SJCRH30 (cell line): ENCODE results near the gene KRT86. TPM values are rescaled to one million over a fixed set of nuclear protein-coding genes. Genes with fewer than 3 reads are reported as not detected.
"Not testable (repeated sequence)": the region's sequence is repeated elsewhere in the genome, so short reads cannot be mapped to it uniquely, and the experiment has no call there.

Source experiments
- DNase-seq, 2 experiments: peaks; one replicate each; pipeline ENCODE4 v3.0.0-alpha.2; 2015 to 2020
- H3K27ac ChIP-seq: fragments of 250-450 bp; sonication (Bioruptor Pico); 2 replicates; pipeline ENCODE4 v1.5.1; 2020; ENCODE audit warnings: mild to moderate bottlenecking, moderate library complexity
- H3K27me3 ChIP-seq: fragments of 250-450 bp; sonication (Bioruptor Pico); 2 replicates; pipeline ENCODE4 v1.5.1; 2020; ENCODE audit warnings: mild to moderate bottlenecking, moderate library complexity
- H3K36me3 ChIP-seq: fragments of 250-450 bp; sonication (Bioruptor Pico); 2 replicates; pipeline ENCODE4 v1.5.1; 2020; ENCODE audit warnings: mild to moderate bottlenecking, moderate library complexity
- H3K4me1 ChIP-seq: fragments of 250-450 bp; sonication (Bioruptor Pico); 2 replicates; pipeline ENCODE4 v1.5.1; 2020; ENCODE audit warnings: mild to moderate bottlenecking, moderate library complexity
- H3K4me3 ChIP-seq: fragments of 250-450 bp; sonication (Bioruptor Pico); 2 replicates; pipeline ENCODE4 v1.5.1; 2020; ENCODE audit warnings: mild to moderate bottlenecking, moderate library complexity
- H3K9me3 ChIP-seq: fragments of 250-450 bp; sonication (Bioruptor Pico); replicated peaks from 2 replicates; pipeline ENCODE4 v1.5.1; 2020; ENCODE audit warnings: mild to moderate bottlenecking, moderate library complexity
- total RNA-seq: library from RNA; depleted of rRNA; stranded (reverse); fragments of >200 nt; shearing (Covaris generic); gene quantifications from 2 replicates; pipeline ENCODE4 v1.2.3, GENCODE V29; 2014

KRT86 gene
- total RNA-seq, 1 experiment from 2014 or later, result 0.30 TPM

DNA sequence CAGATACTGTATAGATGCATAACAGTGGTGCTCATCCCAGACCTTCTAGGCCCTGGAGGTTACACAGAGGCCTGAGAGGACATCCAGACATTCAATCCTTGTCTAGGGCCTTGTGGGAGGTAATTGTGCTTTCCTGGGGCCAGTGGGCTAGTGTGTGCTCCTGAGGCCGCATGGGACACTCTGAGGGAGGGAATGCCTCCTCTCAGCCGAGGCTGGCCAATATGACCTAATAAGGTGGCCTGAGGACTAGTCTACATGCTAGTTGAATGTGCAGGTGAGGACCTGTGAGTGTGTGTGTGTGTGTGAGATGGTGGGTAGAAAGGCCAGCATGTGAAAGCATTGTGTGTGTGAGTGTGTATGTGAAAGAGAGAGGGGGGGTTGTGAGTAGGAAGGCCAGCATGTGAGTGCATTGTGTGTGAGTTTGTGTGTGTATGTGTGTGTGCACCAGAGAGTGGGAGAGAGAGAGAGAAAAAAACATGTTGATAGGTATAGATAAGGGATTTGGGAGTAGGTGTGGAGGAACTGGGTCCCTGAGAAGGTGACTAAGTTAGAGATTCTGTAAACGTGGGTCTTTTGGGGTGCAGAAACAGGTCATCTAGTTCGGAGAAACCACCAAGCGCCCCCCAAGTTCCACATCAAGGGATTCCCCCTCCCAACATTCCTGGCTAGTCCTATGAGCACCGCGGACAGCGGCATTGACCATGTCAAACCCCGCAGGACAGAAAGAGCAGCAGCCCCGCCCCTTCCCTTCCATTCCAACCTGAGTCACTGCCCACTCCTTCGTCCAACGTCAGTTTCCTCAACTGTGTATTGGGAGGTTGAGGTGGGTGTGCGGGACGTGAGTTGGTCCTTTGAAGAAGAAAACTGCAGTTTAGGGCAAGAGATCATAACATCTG, 26.6 kb downstream of the KRT86 start:
- H3K27ac ChIP-seq, result no peak overlapping the region
- H3K4me1 ChIP-seq, result 0 out of 2 replicates have a peak, but pooled peaks cover 3% of the 10 kb centered on the region
- no peak for DNase-seq
- H3K9me3 ChIP-seq, result no peaks in the 10 kb centered on the region
- H3K4me3 ChIP-seq, result no peak overlapping the region
- no peaks in the 10 kb centered on the region for H3K36me3 ChIP-seq
- no peaks in the 10 kb centered on the region for H3K27me3 ChIP-seq

DNA sequence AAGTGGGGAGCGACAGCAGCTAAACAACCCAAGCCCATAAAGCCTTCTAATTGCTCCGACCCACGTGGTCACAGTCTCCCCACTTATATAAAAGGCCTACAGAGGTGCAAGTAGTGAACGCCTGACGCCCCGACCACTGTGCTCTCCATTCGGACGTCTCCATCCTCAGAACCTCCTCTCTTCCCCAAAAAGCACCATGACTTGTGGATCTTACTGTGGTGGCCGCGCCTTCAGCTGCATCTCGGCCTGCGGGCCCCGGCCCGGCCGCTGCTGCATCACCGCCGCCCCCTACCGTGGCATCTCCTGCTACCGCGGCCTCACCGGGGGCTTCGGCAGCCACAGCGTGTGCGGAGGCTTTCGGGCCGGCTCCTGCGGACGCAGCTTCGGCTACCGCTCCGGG, 27.3 kb downstream of the KRT86 start:
- not testable (repeated sequence) for H3K4me3 ChIP-seq, H3K27ac ChIP-seq, DNase-seq, H3K4me1 ChIP-seq, H3K27me3 ChIP-seq, H3K36me3 ChIP-seq, H3K9me3 ChIP-seq

DNA sequence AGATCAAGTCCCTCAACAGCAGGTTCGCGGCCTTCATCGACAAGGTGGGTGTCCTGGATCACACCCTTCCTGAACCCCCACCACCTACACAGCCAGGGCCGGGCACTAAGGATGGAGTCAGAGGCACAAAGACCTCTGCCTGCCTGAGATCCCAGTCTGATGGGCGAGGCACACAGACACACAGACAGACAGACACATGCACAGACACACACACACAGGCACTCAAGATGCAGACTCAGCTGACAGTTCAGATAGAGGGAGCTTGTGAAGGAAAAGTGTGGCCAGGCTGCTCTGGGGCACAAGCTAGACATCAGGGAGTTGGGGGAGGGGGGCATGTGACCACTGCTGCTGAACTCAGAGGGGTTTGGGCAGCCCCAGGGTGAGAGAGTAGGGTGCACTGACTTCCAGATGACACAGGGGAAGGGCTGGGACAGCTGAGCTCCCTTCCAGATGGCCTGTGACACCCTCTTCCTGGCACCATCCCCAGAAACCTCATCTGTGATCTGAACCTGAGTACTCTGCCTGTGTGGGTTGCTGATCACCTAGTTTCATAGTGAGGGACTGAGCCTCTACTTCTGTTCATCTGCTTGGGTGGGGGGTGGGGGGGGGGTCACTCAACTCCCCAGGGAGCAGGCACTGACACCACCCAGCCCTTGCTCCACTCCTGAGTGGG, 27.9 kb downstream of the KRT86 start:
- H3K36me3 ChIP-seq, H3K4me1 ChIP-seq, H3K4me3 ChIP-seq, H3K9me3 ChIP-seq, H3K27ac ChIP-seq, H3K27me3 ChIP-seq, DNase-seq: not testable (repeated sequence)

DNA sequence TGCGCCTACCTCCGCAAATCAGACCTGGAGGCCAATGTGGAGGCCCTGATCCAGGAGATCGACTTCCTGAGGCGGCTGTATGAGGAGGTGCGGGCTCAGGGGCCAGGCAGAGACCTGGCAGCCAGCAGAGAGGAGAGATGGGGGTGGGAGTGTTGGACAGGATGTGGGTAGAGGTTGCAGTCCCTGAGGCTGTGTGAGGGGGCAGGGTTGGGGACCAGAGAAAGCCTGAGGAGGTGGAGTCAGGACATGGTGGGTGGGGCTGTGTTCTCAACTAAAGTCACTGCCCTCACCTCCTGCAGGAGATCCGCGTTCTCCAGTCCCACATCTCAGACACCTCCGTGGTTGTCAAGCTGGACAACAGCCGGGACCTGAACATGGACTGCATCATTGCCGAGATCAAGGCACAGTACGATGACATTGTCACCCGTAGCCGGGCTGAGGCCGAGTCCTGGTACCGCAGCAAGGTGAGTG, 30.5 kb downstream of the KRT86 start:
- H3K36me3 ChIP-seq, H3K27ac ChIP-seq, H3K9me3 ChIP-seq, H3K27me3 ChIP-seq, H3K4me3 ChIP-seq: not testable (repeated sequence)
- peaks cover 16% of the 10 kb centered on the region for H3K4me1 ChIP-seq
- DNase-seq, result peak in 1 of 2 experiments; percentile 13

DNA sequence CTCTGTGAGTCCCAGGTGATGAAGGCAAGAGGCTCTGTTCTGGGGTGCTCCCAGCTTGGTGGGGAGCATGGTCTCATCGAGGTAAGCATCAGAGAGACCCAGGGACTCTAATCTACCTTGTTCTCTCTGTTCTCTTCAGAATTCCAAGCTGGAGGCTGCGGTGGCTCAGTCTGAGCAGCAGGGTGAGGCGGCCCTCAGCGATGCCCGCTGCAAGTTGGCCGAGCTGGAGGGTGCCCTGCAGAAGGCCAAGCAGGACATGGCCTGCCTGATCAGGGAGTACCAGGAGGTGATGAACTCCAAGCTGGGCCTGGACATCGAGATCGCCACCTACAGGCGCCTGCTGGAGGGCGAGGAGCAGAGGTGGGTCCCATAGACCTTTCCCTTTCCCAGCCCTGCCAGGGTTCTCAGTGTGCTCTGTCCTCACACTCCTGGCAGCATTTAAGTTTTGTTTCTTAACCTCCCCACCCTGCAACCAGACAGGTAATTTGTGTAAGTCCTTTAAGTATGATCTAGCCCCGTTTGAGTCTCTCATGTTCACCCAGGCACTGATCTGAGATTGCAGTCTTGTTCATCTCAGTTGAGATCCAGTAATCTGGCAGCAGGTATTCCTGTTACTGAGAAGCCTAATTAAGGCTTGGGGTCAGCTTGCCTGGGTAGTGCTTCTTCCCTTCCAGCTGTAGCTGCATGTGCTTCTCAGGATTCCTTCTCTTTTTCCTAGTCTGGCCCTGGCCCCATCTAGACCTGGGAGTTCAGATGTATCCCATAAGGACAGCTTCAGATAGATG, 31.7 kb downstream of the KRT86 start:
- H3K36me3 ChIP-seq, result no peaks in the 10 kb centered on the region
- no peak for DNase-seq

DNA sequence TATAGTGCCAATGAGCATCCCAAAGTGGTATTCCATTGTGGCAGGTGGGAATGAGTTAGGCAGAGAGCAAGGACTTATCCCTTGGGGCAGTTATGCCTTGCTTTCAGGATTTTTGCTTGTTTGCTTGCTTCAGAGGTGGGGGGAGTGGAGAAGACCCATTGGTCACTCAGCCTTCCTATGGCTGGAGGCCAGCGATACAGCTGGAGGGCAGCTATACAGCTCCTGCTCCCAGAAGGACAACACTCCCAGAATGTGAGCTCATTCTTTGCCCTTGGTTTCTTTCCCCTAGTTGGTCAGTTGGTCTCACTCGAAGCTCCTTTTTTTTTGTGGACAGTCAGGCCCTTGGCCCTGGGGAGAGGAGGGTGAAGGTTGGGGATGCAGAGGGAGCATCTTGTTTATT, 32.3 kb downstream of the KRT86 start:
- no peaks in the 10 kb centered on the region for H3K9me3 ChIP-seq
- H3K36me3 ChIP-seq, result no peaks in the 10 kb centered on the region
- H3K4me1 ChIP-seq, result peaks cover 24% of the 10 kb centered on the region
- no peaks in the 10 kb centered on the region for H3K27me3 ChIP-seq
- DNase-seq, result no peak
- no peak overlapping the region for H3K4me3 ChIP-seq
- no peak overlapping the region for H3K27ac ChIP-seq

More for the DNA sequence above, 31.7 kb downstream of the KRT86 start:
- no peaks in the 10 kb centered on the region for H3K27me3 ChIP-seq
- H3K27ac ChIP-seq, result no peak overlapping the region
- no peaks in the 10 kb centered on the region for H3K9me3 ChIP-seq
- H3K4me3 ChIP-seq, result no peak overlapping the region
- H3K4me1 ChIP-seq, result peaks cover 24% of the 10 kb centered on the region

DNA sequence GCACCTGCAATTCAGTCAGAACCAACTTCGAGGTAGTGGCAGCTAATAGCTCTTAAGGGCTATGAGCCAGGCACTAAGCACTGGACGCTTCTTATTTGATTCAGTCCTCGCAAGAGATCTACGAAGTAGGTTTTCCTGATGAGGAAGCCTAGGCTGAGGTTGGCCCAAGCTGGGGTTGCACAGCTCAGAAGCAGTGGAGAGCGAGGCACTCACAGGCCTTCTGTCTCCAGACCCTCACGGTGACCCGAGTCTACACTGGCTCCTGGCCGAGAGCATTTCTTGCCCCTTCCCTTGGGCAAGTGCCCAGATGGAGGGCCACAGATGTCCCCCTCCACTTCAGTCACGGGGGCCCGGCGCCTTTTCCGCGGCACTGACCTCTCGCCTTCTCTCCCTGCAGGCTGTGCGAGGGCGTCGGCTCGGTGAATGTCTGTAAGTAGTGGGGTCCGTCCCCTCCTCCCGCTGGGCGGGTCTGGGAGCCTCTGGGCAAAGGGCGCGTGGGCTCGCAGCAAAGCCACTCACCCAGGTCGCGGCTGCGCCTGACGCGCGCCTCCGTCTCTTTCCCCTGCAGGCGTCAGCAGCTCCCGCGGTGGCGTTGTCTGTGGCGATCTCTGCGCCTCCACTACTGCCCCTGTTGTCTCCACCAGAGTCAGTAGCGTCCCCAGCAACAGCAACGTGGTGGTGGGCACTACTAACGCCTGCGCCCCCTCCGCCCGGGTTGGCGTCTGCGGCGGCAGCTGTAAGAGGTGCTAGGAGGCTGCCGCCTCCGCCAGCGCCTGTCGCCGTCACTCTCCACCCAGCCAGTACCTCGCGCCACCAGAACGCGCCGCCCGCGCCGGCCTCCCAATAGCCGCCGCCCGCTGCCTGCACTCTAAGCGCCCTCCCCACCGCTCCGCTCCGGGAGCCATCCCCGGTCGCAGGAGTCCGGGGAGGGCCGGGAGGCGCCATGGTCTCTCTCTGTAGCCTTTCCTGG, 33.7 kb downstream of the KRT86 start:
- H3K4me3 ChIP-seq, result peak overlapping the region; percentile 62
- H3K9me3 ChIP-seq, result no peaks in the 10 kb centered on the region
- DNase-seq, result peak; percentile 84 to 85
- peak overlapping the region; percentile 84 for H3K27ac ChIP-seq
- H3K27me3 ChIP-seq, result no peaks in the 10 kb centered on the region
- H3K36me3 ChIP-seq, result no peaks in the 10 kb centered on the region
- peaks cover 24% of the 10 kb centered on the region for H3K4me1 ChIP-seq

DNA sequence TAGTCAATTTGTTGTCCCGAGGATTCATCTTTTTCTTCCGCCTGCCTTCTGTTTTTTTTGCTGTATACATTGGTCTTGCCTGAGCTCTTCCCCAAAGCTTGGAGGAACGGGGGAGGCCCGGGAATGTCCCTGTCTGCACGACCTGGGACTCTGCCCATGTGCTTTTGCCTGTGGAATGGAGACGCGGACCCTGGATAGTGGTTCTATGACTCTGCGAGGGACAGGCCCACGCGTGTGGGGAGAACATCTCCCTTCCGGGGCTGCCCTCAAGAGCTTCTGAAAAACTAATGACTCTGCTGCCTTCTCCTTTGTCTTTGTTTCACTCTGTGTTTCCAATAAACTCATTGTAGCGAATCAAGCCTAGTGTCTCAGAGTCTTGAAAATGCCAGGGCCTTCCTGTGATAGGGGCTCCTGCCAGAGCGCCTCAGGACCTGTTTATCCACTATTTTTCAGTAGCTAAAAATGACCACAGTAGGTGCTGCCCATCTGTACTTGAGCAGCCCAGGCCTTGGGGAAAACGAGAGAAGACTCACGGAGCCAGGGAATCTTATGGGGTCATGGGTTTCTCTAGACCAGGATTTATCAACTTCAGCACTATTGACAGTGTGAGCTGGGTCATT, 34.5 kb downstream of the KRT86 start:
- H3K27ac ChIP-seq, result peak overlapping the region; percentile 84
- no peaks in the 10 kb centered on the region for H3K36me3 ChIP-seq

DNA sequence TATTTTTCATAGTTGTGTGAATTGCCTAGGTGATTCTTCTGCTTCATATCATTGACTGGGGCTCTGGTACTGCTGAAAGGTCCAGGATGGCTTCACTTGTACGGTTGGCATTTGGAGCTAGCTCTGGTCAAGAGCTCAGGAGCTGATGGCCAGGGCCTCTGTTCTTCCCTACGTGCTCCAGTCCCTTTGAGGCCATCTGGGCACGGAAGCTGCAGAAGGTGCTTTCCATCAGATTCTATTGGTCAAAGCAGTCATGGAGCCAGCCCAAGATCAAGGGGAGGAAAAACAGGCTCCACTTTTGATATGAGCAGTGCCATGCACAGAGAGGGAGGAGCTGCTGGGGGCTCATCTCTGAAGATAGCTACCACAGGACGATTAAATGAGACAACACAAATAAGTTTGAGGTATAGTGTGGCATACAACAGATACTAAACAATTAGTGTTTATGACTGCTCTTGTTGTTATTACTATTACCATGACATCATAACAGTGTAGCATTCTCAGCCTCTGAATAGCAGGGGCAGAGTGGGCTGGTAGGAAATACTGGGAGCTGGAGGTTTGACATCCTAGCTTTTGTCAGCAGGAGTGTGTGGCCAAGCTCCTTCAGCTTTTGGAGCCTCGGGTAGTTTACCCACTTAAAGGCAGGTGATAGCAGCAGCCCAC, 36.3 kb downstream of the KRT86 start:
- Histone ChIP-seq H3K9me3 (no peaks in the 10 kb centered on the region), H3K36me3 (no peaks in the 10 kb centered on the region), H3K27me3 (no peaks in the 10 kb centered on the region), H3K4me1 (peaks cover 21% of the 10 kb centered on the region), H3K27ac (no peak overlapping the region), H3K4me3 (no peak overlapping the region)
- no peak for DNase-seq

More for the DNA sequence above, 34.5 kb downstream of the KRT86 start:
- Histone ChIP-seq H3K27me3 (no peaks in the 10 kb centered on the region), H3K4me1 (peaks cover 24% of the 10 kb centered on the region), H3K9me3 (no peaks in the 10 kb centered on the region), H3K4me3 (peak overlapping the region; percentile 62)
- DNase-seq, result no peak

DNA sequence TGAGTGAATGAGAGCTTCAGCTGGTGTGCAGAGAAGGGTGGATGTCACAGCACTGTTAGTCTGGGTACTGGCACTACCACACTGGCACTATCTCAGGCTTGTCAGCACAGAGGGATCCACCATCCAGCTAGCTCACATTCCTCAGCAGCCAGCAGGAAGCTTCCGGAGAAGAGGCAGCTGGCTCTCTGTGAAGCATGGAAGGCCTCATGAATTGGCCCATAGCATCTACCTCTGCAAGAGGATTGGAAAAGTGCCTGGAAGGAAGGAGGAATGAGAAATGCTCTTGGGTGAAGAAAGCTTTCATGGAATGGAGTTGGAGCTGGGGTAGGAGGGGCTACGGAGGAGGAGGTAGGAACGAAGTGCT, 36.8 kb downstream of the KRT86 start:
- no peaks in the 10 kb centered on the region for H3K9me3 ChIP-seq
- H3K27me3 ChIP-seq, result no peaks in the 10 kb centered on the region

DNA sequence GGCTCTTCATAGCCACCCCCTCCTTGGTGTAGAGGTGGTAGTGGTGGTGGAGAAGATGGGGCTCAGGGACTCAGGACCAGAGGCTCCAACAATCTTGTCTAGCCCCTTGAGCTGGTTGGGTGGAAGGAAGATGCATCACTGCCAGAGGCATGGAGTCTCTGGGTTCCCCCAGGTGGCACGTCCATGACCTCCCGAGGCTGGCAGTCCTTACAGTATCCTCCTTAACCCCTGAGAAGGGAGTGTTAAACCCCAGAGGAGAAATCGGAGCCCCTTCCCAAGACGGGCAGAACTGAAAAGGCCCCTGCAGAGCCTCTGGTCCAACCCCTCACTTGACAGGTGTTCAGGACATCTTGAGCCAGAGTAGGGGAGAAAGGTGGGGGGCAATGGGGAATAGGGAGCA, 37.6 kb downstream of the KRT86 start:
- H3K27ac ChIP-seq, result no peak overlapping the region
- H3K4me1 ChIP-seq, result peaks cover 21% of the 10 kb centered on the region
- no peak for DNase-seq
- H3K4me3 ChIP-seq, result no peak overlapping the region
- no peaks in the 10 kb centered on the region for H3K9me3 ChIP-seq
- H3K27me3 ChIP-seq, result no peaks in the 10 kb centered on the region
- H3K36me3 ChIP-seq, result no peaks in the 10 kb centered on the region

More for the DNA sequence above, 36.8 kb downstream of the KRT86 start:
- Histone ChIP-seq H3K27ac (no peak overlapping the region), H3K4me1 (peaks cover 21% of the 10 kb centered on the region), H3K4me3 (no peak overlapping the region), H3K36me3 (no peaks in the 10 kb centered on the region)
- DNase-seq, result no peak

DNA sequence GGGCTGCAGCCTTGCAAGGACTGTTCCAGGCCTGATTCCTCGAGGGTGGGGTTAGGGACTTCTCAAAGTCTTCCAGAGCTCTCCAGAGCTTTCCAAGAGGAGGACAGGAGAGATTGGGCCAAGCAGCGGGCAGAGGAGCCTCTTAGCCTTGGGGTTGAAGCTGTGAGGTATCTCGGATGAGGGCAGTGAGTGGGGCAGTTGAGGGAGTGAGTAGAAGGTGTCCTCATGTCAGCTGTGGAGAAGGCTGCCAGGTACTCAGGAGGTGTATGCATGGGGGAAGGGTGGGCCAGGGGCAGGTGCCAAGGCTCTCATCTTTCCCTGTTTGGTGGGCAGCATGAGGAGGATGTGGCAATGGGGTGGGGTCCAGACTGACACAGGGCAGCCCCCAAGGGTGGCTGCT, 39.0 kb downstream of the KRT86 start:
- H3K4me1 ChIP-seq, result peaks cover 21% of the 10 kb centered on the region
- no peaks in the 10 kb centered on the region for H3K27me3 ChIP-seq
- no peak overlapping the region for H3K4me3 ChIP-seq
- no peaks in the 10 kb centered on the region for H3K36me3 ChIP-seq
- DNase-seq, result no peak
- no peak overlapping the region for H3K27ac ChIP-seq
- no peaks in the 10 kb centered on the region for H3K9me3 ChIP-seq

DNA sequence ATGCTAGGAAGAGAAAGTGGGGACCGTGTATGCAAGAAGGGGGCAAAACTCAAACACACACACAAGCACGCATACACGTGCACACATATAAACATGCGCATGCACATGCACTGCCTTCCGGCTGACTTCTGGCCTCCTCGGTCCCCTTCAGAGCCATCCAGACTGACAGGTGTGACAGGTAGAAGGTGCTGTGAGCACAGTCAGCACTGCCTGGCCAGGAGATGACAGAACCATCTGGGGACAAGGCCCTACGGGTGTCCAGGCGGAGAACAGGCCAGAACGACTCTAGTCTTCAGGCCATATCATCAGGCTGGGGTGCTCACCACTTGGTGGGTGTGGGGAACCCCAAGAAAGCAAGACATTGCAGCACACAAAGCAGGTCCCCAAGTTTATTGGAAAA, 39.5 kb downstream of the KRT86 start:
- no peak overlapping the region for H3K4me3 ChIP-seq
- no peak for DNase-seq
- H3K9me3 ChIP-seq, result no peaks in the 10 kb centered on the region
- no peaks in the 10 kb centered on the region for H3K27me3 ChIP-seq
- H3K4me1 ChIP-seq, result peaks cover 19% of the 10 kb centered on the region
- no peaks in the 10 kb centered on the region for H3K36me3 ChIP-seq
- no peak overlapping the region for H3K27ac ChIP-seq
